IPS-15b (cell line): ENCODE results near the gene METTL17.
"Not testable (repeated sequence)": the region's sequence is repeated elsewhere in the genome, so short reads cannot be mapped to it uniquely, and the experiment has no call there.

ENCODE experiments used
- H3K27me3 ChIP-seq: one replicate; pipeline ENCODE4 v1.6.1; 2013; ENCODE audit warnings: low read length; ENCODE audit not compliant: control insufficient read depth, insufficient read depth
- H3K36me3 ChIP-seq: one replicate; pipeline ENCODE4 v1.6.1; 2013; ENCODE audit warnings: low read length; ENCODE audit not compliant: control insufficient read depth, insufficient read depth
- H3K4me1 ChIP-seq: one replicate; pipeline ENCODE4 v1.6.1; 2013; ENCODE audit warnings: mild to moderate bottlenecking, low read length; ENCODE audit not compliant: control insufficient read depth, insufficient read depth
- H3K4me3 ChIP-seq: one replicate; pipeline ENCODE4 v1.5.1; 2013; ENCODE audit warnings: low read depth, low read length
- H3K9ac ChIP-seq: one replicate; pipeline ENCODE4 v1.6.1; 2013; ENCODE audit warnings: low read depth, mild to moderate bottlenecking, low read length
- H3K9me3 ChIP-seq: one replicate; pipeline ENCODE4 v1.6.1; 2013; ENCODE audit warnings: mild to moderate bottlenecking, low read length; ENCODE audit not compliant: control insufficient read depth, insufficient read depth

METTL17 gene

GRCh38 chr14:20989787-20990600, at the start of gene METTL17:
Gene METTL17, plus strand, starts transcription at chr14:20989980. Its CDS starts 23 bp downstream, at chr14:20990003.
- H3K27me3 ChIP-seq: no peaks in the 10 kb centered on the region
- peak within 1 kb of the TSS; percentile 70 for H3K9ac ChIP-seq
- H3K4me3 ChIP-seq: peak within 1 kb of the TSS; percentile 91
- H3K36me3 ChIP-seq: peaks cover 12% of the 10 kb centered on the region
- H3K4me1 ChIP-seq: no peaks in the 10 kb centered on the region
- no peaks in the 10 kb centered on the region for H3K9me3 ChIP-seq

- not testable (repeated sequence) for H3K36me3 ChIP-seq, H3K9ac ChIP-seq, H3K27me3 ChIP-seq, H3K4me1 ChIP-seq, H3K4me3 ChIP-seq, H3K9me3 ChIP-seq
Measured at GRCh38 chr14:20945146-20945545, 44.6 kb upstream of the METTL17 start.

- not testable (repeated sequence) for H3K9ac ChIP-seq, H3K4me1 ChIP-seq, H3K36me3 ChIP-seq, H3K9me3 ChIP-seq, H3K4me3 ChIP-seq, H3K27me3 ChIP-seq
Measured at GRCh38 chr14:20946707-20947106, 43.1 kb upstream of the METTL17 start.

GRCh38 chr14:20954736-20955537, 34.8 kb upstream of the METTL17 start, which contains the start of gene RNASE2:
Gene RNASE2, plus strand, starts transcription at chr14:20955487. Its CDS starts 285 bp downstream, at chr14:20955772.
- not testable (repeated sequence) for H3K27me3 ChIP-seq, H3K4me3 ChIP-seq, H3K9ac ChIP-seq, H3K9me3 ChIP-seq, H3K4me1 ChIP-seq, H3K36me3 ChIP-seq

- not testable (repeated sequence) for H3K4me1 ChIP-seq, H3K27me3 ChIP-seq, H3K36me3 ChIP-seq, H3K4me3 ChIP-seq, H3K9me3 ChIP-seq, H3K9ac ChIP-seq
Measured at GRCh38 chr14:20955538-20955873, 34.3 kb upstream of the METTL17 start.

- H3K4me1 ChIP-seq: no peaks in the 10 kb centered on the region
Measured at GRCh38 chr14:20956376-20956976, 33.3 kb upstream of the METTL17 start.

GRCh38 chr14:20958946-20959345, 30.8 kb upstream of the METTL17 start:
- not testable (repeated sequence) for H3K36me3 ChIP-seq, H3K4me3 ChIP-seq, H3K27me3 ChIP-seq, H3K9me3 ChIP-seq, H3K9ac ChIP-seq, H3K4me1 ChIP-seq

More at GRCh38 chr14:20956376-20956976, 33.3 kb upstream of the METTL17 start:
- H3K27me3 ChIP-seq: peaks cover 7% of the 10 kb centered on the region
- no peaks in the 10 kb centered on the region for H3K9me3 ChIP-seq
- no peak overlapping the region for H3K9ac ChIP-seq
- H3K4me3 ChIP-seq: no peak overlapping the region
- no peaks in the 10 kb centered on the region for H3K36me3 ChIP-seq

- no peaks in the 10 kb centered on the region for H3K9me3 ChIP-seq
- H3K36me3 ChIP-seq: no peaks in the 10 kb centered on the region
- H3K9ac ChIP-seq: no peak overlapping the region
- H3K4me3 ChIP-seq: no peak overlapping the region
- peaks cover 32% of the 10 kb centered on the region for H3K27me3 ChIP-seq
- H3K4me1 ChIP-seq: peaks cover 4% of the 10 kb centered on the region
Measured at GRCh38 chr14:20969336-20969735, 20.4 kb upstream of the METTL17 start.

- no peak overlapping the region for H3K9ac ChIP-seq
- H3K4me1 ChIP-seq: peaks cover 4% of the 10 kb centered on the region
- H3K36me3 ChIP-seq: no peaks in the 10 kb centered on the region
- H3K27me3 ChIP-seq: peaks cover 32% of the 10 kb centered on the region
- H3K4me3 ChIP-seq: peak overlapping the region; percentile 71
- H3K9me3 ChIP-seq: no peaks in the 10 kb centered on the region
Measured at GRCh38 chr14:20970647-20970982, 19.2 kb upstream of the METTL17 start.

- Histone ChIP-seq H3K27me3 (peaks cover 32% of the 10 kb centered on the region), H3K4me1 (peaks cover 4% of the 10 kb centered on the region), H3K36me3 (no peaks in the 10 kb centered on the region), H3K9me3 (no peaks in the 10 kb centered on the region), H3K4me3 (peak overlapping the region; percentile 71), H3K9ac (peak overlapping the region; percentile 82)
Measured at GRCh38 chr14:20970983-20971704, 18.6 kb upstream of the METTL17 start.

- Histone ChIP-seq H3K9ac (no peak overlapping the region), H3K4me1 (peaks cover 4% of the 10 kb centered on the region), H3K36me3 (no peaks in the 10 kb centered on the region), H3K27me3 (peaks cover 32% of the 10 kb centered on the region), H3K9me3 (no peaks in the 10 kb centered on the region), H3K4me3 (peak overlapping the region; percentile 71)
Measured at GRCh38 chr14:20971705-20972021, 18.1 kb upstream of the METTL17 start.
